ENCODE results near the gene TBPL1. TPM values are rescaled to one million over a fixed set of nuclear protein-coding genes. Genes with fewer than 3 reads are reported as not detected.

TBPL1 gene
- total and polyA plus RNA-seq, 9 of the 15 experiments (the other 6 are each of a cell fraction or from before 2014, with no cell fraction given), result 78.1 to 152 (median 107) TPM

DNA sequence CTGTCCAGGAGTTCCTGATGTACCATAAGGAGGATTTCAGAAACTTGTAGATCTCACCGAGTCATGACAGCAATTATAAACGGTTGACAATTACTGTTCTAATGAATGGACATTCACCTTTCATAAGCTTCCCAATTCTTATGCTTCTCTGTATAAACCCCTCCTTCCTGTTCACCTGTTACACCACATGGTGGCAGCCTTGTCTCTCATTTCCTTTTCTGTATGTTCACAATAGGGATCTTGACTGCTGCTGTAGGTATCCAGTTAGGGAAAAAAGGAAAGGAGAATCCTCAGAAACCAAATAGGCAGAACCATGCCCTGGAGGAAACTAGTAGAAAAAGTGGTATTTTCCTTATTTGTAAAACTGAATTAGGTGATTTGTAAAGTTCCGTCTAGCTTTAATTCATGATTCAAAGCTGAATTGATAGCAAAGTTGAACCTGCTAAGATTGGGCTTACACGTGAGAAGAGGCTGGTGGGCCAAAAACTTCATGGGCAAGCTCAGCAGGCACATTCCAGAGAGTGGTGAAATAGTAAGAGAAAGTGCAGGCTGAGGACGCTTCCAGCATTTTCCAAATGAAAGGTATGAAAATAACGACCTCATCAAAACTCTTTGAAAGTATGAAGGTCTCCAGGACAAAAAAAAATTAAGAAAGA is 29.0 kb upstream of the TBPL1 start (continued):
- TF ChIP-seq ELF2 (CRISPR knock-in tag; IDR thresholded peaks at IDR 0.05) (no peak), ZNF354B (CRISPR knock-in tag; IDR thresholded peaks at IDR 0.05) (no peak), NR3C1 (CRISPR knock-in tag; IDR thresholded peaks at IDR 0.05) (no peak), RBM34 (IDR thresholded peaks at IDR 0.05; ENCODE audit: borderline replicate concordance, insufficient read depth, low read length) (no peak), NUFIP1 (IDR thresholded peaks at IDR 0.05; ENCODE audit: partially characterized antibody) (no peak), ARID2 (IDR thresholded peaks at IDR 0.05) (peak; percentile 96), TRIM28 (IDR thresholded peaks at IDR 0.05) (no peak), EZH2 (IDR thresholded peaks at IDR 0.05; ENCODE audit: borderline replicate concordance, low read depth, low read length) (no peak), DNMT1 (IDR thresholded peaks at IDR 0.05) (no peak), RAD21 (CRISPR knock-in tag; conservative IDR thresholded peaks at IDR 0.05 in 1 of 2, IDR thresholded peaks at IDR 0.05 in 1 of 2) (peak; percentile 99 to 100), SIX5 (IDR thresholded peaks at IDR 0.05; ENCODE audit: borderline replicate concordance in 1 of 2, insufficient read depth in 1 of 2, low read depth in 1 of 2, low read length in 2 of 2) (0 out of 4 replicates have a peak, but pooled peaks of 1 of the 2 experiments have one; percentile 4)
- TF ChIP-seq, protein P1, sequence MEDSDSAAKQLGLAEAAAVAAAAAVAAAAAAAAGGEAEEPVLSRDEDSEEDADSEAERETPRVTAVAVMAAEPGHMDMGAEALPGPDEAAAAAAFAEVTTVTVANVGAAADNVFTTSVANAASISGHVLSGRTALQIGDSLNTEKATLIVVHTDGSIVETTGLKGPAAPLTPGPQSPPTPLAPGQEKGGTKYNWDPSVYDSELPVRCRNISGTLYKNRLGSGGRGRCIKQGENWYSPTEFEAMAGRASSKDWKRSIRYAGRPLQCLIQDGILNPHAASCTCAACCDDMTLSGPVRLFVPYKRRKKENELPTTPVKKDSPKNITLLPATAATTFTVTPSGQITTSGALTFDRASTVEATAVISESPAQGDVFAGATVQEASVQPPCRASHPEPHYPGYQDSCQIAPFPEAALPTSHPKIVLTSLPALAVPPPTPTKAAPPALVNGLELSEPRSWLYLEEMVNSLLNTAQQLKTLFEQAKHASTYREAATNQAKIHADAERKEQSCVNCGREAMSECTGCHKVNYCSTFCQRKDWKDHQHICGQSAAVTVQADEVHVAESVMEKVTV (CRISPR knock-in tag; IDR thresholded peaks at IDR 0.05), result peak; percentile 97
- TF ChIP-seq, protein P2, sequence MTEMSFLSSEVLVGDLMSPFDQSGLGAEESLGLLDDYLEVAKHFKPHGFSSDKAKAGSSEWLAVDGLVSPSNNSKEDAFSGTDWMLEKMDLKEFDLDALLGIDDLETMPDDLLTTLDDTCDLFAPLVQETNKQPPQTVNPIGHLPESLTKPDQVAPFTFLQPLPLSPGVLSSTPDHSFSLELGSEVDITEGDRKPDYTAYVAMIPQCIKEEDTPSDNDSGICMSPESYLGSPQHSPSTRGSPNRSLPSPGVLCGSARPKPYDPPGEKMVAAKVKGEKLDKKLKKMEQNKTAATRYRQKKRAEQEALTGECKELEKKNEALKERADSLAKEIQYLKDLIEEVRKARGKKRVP (CRISPR knock-in tag; IDR thresholded peaks at IDR 0.05), result no peak
- TF ChIP-seq, protein P3, sequence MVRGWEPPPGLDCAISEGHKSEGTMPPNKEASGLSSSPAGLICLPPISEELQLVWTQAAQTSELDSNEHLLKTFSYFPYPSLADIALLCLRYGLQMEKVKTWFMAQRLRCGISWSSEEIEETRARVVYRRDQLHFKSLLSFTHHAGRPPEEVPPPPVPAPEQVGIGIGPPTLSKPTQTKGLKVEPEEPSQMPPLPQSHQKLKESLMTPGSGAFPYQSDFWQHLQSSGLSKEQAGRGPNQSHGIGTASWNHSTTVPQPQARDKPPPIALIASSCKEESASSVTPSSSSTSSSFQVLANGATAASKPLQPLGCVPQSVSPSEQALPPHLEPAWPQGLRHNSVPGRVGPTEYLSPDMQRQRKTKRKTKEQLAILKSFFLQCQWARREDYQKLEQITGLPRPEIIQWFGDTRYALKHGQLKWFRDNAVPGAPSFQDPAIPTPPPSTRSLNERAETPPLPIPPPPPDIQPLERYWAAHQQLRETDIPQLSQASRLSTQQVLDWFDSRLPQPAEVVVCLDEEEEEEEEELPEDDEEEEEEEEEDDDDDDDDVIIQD (CRISPR knock-in tag; IDR thresholded peaks at IDR 0.05), result no peak

Measured in K562 (cell line).